ENCODE measurements around the gene ABTB2. TPM values are rescaled to one million over a fixed set of nuclear protein-coding genes. Genes with fewer than 3 reads are reported as not detected.

ABTB2 gene
- total RNA-seq, 1 experiment from 2014 or later = 46.3 TPM

- TF ChIP-seq EZH2 (IDR thresholded peaks at IDR 0.05; ENCODE audit: borderline replicate concordance, low read depth, low read length, poor library complexity, severe bottlenecking) = no peak
- peak; percentile 66 for TF ChIP-seq CTCF (conservative IDR thresholded peaks at IDR 0.05; ENCODE audit: low read depth, low read length)
- Histone ChIP-seq H3K27ac (ENCODE audit: low read depth, low read length, poor library complexity, severe bottlenecking) (no peak overlapping the region), H3K9me3 (ENCODE audit: low read depth, low read length, poor library complexity, severe bottlenecking) (no peaks in the 10 kb centered on the region), H3K36me3 (ENCODE audit: insufficient read depth, low read length, poor library complexity, severe bottlenecking) (no peaks in the 10 kb centered on the region), H3K4me3 (ENCODE audit: low read depth, low read length, poor library complexity, severe bottlenecking) (peak overlapping the region; percentile 71), H3K27me3 (replicated peaks; ENCODE audit: insufficient read depth, low read depth, low read length, poor library complexity) (no peaks in the 10 kb centered on the region), H3K4me1 (ENCODE audit: insufficient read depth, low read length, poor library complexity, severe bottlenecking) (peaks cover 43% of the 10 kb centered on the region)
- intact Hi-C loops (cut with micrococcal nuclease; ENCODE audit: unreplicated experiment) = loop anchor here (5.0 kb wide), 1 partner anchor 89 kb away; no protein-coding TSS in a partner anchor
- peak; percentile 76 for DNase-seq (ENCODE audit: low spot score)
- no TSS peak for BruUV-seq (replicated peaks)
- ChIA-PET CTCF (interaction anchor here (0.5 to 4.0 kb wide), 4 partner anchors 40 to 182 kb away, joined by 3 to 80 read pairs (median 4); no protein-coding TSS in a partner anchor), POLR2A (ENCODE audit: low non-redundant PET) (interaction anchor here (0.7 kb wide), 1 partner anchor 142 kb away, joined by 3 read pairs; no protein-coding TSS in a partner anchor)
Measured at GRCh38 chr11:34356130-34356529, 1.7 kb downstream of the ABTB2 start.

GRCh38 chr11:34355726-34356125, 2.1 kb downstream of the ABTB2 start:
- no peaks in the 10 kb centered on the region for H3K27me3 ChIP-seq (replicated peaks; ENCODE audit: insufficient read depth, low read depth, low read length, poor library complexity)
- POLR2A ChIA-PET (ENCODE audit: low non-redundant PET) = no interaction called here
- no peak for DNase-seq (ENCODE audit: low spot score)
- peaks cover 40% of the 10 kb centered on the region for H3K4me1 ChIP-seq (ENCODE audit: insufficient read depth, low read length, poor library complexity, severe bottlenecking)
- peak overlapping the region; percentile 71 for H3K4me3 ChIP-seq (ENCODE audit: low read depth, low read length, poor library complexity, severe bottlenecking)
- H3K27ac ChIP-seq (ENCODE audit: low read depth, low read length, poor library complexity, severe bottlenecking) = no peak overlapping the region
- TF ChIP-seq EZH2 (IDR thresholded peaks at IDR 0.05; ENCODE audit: borderline replicate concordance, low read depth, low read length, poor library complexity, severe bottlenecking) = no peak
- TF ChIP-seq CTCF (conservative IDR thresholded peaks at IDR 0.05; ENCODE audit: low read depth, low read length) = no peak
- H3K9me3 ChIP-seq (ENCODE audit: low read depth, low read length, poor library complexity, severe bottlenecking) = no peaks in the 10 kb centered on the region
- CTCF ChIA-PET = interaction anchor here (0.5 to 4.0 kb wide), 5 partner anchors 41 to 538 kb away, joined by 3 to 80 read pairs (median 4); no protein-coding TSS in a partner anchor
- TSS peak; percentile 22 for BruUV-seq (replicated peaks)
- H3K36me3 ChIP-seq (ENCODE audit: insufficient read depth, low read length, poor library complexity, severe bottlenecking) = no peaks in the 10 kb centered on the region
- intact Hi-C loops (cut with micrococcal nuclease; ENCODE audit: unreplicated experiment) = loop anchor here (5.0 kb wide), 1 partner anchor 88 kb away; no protein-coding TSS in a partner anchor

- Histone ChIP-seq H3K27ac (ENCODE audit: low read depth, low read length, poor library complexity, severe bottlenecking) (no peak overlapping the region), H3K27me3 (replicated peaks; ENCODE audit: insufficient read depth, low read depth, low read length, poor library complexity) (no peaks in the 10 kb centered on the region), H3K4me1 (ENCODE audit: insufficient read depth, low read length, poor library complexity, severe bottlenecking) (peaks cover 42% of the 10 kb centered on the region), H3K4me3 (ENCODE audit: low read depth, low read length, poor library complexity, severe bottlenecking) (peak overlapping the region; percentile 71), H3K9me3 (ENCODE audit: low read depth, low read length, poor library complexity, severe bottlenecking) (no peaks in the 10 kb centered on the region), H3K36me3 (ENCODE audit: insufficient read depth, low read length, poor library complexity, severe bottlenecking) (no peaks in the 10 kb centered on the region)
- no peak for TF ChIP-seq CTCF (conservative IDR thresholded peaks at IDR 0.05; ENCODE audit: low read depth, low read length)
- no peak for TF ChIP-seq EZH2 (IDR thresholded peaks at IDR 0.05; ENCODE audit: borderline replicate concordance, low read depth, low read length, poor library complexity, severe bottlenecking)
- POLR2A ChIA-PET (ENCODE audit: low non-redundant PET) = interaction anchor here (0.6 kb wide), 1 partner anchor 145 kb away, joined by 4 read pairs; no protein-coding TSS in a partner anchor
- no TSS peak for BruUV-seq (replicated peaks)
- intact Hi-C loops (cut with micrococcal nuclease; ENCODE audit: unreplicated experiment) = loop anchor here (5.0 kb wide), 1 partner anchor 87 kb away; no protein-coding TSS in a partner anchor
- CTCF ChIA-PET = interaction anchor here (1.8 kb wide), 1 partner anchor 180 kb away, joined by 8 read pairs; no protein-coding TSS in a partner anchor
- DNase-seq (ENCODE audit: low spot score) = no peak
Measured at GRCh38 chr11:34354782-34355181, 3.0 kb downstream of the ABTB2 start.

All from A673 (cell line).